Suprapubic skin (tissue), 4 donors: ENCODE data around the gene SLC6A19.

Experiments
- CTCF ChIP-seq, 2 donors: fragments of 200-600 bp in 1 of 2; fragments of 450-650 bp in 1 of 2; sonication (generic) in 1 of 2; IDR thresholded peaks; one replicate each; pipeline ENCODE4 v1.5.1; 2016 to 2019; ENCODE audit warnings: antibody characterized with exemption in 2 of 2, mild to moderate bottlenecking in 1 of 2, moderate library complexity in 1 of 2
- POLR2A ChIP-seq, 2 donors: fragments of 450-650 bp; IDR thresholded peaks; one replicate each; pipeline ENCODE4 v1.6.1; 2017; ENCODE audit warnings: antibody characterized with exemption in 2 of 2, mild to moderate bottlenecking in 2 of 2, moderate library complexity in 2 of 2
- POLR2AphosphoS5 ChIP-seq, 3 donors: sonication (generic); formaldehyde crosslinking; IDR thresholded peaks; one replicate each; pipeline ENCODE4 v1.6.1; 2017; ENCODE audit warnings: antibody characterized with exemption in 3 of 3

- no peak for TF ChIP-seq CTCF (IDR thresholded peaks at IDR 0.05)
- no peak for TF ChIP-seq POLR2A (IDR thresholded peaks at IDR 0.05)
- no peak for TF ChIP-seq POLR2AphosphoS5 (IDR thresholded peaks at IDR 0.05)
Observed at GRCh38 chr5:1264211-1264610, 62.8 kb downstream of the SLC6A19 start.
